OCI-LY3 (cell line): ENCODE data around the gene FKBP2.

Source experiments
- EZH2phosphoT487 ChIP-seq: fragments of 200-600 bp; shearing (Covaris generic); IDR thresholded peaks from 2 replicates; pipeline ENCODE4 v1.6.1; 2018; ENCODE audit warnings: antibody characterized with exemption, mixed run types, low read depth
- TF ChIP-seq, protein P1 (sequence below): fragments of 200-600, 300-600 bp; sonication (generic); IDR thresholded peaks from 2 replicates; pipeline ENCODE4 v1.5.1; 2014; ENCODE audit warnings: antibody characterized with exemption, low read length, low read depth

DNA sequence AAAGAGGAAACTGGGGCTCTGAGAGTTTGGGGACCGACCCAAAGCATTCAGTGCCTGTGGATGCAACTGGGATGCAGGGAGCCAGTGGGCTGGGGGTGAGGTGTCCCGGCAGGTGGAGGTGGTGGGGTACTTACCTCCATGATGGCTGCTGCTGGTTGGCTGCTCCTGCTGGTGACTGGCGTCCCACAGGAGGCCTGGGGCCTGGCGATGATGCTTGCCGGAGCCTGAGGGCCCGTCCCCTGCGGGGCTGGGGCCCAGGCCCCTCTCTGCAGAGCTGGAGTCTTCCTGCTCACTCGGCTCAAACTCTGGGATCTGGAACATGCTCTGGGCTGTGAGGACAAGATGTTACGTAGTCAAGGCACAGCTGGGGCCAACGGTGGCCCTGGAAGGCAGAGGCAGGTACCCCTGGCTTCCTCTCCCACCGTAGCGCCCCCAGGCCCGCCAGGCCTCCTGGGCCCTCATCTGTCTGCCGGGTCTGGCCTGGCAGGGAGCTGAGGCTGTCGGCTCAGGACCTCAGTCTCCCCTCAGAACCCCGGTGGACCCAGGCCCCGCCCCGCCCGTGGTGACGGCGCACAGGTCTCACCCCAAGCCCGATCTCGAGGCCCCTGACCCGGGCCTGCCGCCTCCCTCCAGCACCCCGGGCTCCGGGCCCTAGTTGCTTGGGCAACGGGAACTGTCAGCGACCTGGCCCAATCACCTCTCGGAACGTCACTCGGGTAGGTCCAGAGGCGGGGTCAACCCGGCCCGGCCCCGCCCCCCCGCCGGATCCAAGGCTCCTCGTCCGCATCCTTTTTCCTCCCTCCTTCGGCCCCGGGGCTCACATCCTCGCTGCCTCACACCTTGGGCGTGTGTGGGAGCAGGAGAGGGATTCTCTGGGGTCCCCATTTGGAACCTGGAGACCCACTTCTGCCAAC is 43.4 kb downstream of the FKBP2 start, which contains the start of gene BAD:
- TF ChIP-seq, protein P1, sequence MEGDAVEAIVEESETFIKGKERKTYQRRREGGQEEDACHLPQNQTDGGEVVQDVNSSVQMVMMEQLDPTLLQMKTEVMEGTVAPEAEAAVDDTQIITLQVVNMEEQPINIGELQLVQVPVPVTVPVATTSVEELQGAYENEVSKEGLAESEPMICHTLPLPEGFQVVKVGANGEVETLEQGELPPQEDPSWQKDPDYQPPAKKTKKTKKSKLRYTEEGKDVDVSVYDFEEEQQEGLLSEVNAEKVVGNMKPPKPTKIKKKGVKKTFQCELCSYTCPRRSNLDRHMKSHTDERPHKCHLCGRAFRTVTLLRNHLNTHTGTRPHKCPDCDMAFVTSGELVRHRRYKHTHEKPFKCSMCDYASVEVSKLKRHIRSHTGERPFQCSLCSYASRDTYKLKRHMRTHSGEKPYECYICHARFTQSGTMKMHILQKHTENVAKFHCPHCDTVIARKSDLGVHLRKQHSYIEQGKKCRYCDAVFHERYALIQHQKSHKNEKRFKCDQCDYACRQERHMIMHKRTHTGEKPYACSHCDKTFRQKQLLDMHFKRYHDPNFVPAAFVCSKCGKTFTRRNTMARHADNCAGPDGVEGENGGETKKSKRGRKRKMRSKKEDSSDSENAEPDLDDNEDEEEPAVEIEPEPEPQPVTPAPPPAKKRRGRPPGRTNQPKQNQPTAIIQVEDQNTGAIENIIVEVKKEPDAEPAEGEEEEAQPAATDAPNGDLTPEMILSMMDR, result 0 out of 2 replicates have a peak, but pooled peaks have one; percentile 4
- TF ChIP-seq EZH2phosphoT487, result no peak
